ENCODE results near the gene CUEDC1.

DNA sequence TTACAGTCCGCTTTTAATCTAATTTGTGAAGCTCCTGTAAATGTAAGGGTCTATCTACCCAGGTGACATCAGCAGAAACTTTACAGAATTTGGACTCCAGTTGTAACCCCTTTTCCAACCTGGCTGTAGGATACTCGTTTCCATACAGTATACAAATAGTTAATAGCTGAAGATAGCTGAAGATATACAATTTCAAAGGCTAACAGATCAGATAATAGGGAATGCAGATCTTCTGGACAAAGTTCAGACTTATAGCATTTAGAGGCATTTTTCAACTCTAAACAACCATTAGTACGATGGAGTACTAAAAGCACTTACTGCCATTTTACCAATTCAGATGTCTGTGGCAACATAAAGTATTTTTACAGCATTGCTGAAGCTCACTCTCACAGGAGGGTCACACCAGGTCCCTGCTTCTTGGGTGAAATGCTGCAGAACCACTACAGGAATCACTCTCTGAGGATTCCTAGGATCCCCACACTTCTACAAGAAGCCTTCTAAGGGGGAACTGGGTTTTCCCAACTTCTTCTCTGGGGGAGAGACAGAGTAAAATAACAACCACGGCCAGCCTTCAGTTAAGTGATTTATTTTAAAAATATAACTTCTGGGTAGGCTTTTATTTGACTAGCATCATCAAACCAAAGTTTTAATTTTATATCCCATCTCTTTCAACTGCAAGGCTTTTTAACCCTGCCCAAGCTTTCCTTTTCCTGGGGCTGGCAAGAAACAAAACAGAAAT is 29.9 kb upstream of the CUEDC1 start:
- TF ChIP-seq, protein P1, sequence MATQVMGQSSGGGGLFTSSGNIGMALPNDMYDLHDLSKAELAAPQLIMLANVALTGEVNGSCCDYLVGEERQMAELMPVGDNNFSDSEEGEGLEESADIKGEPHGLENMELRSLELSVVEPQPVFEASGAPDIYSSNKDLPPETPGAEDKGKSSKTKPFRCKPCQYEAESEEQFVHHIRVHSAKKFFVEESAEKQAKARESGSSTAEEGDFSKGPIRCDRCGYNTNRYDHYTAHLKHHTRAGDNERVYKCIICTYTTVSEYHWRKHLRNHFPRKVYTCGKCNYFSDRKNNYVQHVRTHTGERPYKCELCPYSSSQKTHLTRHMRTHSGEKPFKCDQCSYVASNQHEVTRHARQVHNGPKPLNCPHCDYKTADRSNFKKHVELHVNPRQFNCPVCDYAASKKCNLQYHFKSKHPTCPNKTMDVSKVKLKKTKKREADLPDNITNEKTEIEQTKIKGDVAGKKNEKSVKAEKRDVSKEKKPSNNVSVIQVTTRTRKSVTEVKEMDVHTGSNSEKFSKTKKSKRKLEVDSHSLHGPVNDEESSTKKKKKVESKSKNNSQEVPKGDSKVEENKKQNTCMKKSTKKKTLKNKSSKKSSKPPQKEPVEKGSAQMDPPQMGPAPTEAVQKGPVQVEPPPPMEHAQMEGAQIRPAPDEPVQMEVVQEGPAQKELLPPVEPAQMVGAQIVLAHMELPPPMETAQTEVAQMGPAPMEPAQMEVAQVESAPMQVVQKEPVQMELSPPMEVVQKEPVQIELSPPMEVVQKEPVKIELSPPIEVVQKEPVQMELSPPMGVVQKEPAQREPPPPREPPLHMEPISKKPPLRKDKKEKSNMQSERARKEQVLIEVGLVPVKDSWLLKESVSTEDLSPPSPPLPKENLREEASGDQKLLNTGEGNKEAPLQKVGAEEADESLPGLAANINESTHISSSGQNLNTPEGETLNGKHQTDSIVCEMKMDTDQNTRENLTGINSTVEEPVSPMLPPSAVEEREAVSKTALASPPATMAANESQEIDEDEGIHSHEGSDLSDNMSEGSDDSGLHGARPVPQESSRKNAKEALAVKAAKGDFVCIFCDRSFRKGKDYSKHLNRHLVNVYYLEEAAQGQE (IDR thresholded peaks at IDR 0.05; ENCODE audit: insufficient replicate concordance, low read depth): no peak
- TF ChIP-seq, protein P2, sequence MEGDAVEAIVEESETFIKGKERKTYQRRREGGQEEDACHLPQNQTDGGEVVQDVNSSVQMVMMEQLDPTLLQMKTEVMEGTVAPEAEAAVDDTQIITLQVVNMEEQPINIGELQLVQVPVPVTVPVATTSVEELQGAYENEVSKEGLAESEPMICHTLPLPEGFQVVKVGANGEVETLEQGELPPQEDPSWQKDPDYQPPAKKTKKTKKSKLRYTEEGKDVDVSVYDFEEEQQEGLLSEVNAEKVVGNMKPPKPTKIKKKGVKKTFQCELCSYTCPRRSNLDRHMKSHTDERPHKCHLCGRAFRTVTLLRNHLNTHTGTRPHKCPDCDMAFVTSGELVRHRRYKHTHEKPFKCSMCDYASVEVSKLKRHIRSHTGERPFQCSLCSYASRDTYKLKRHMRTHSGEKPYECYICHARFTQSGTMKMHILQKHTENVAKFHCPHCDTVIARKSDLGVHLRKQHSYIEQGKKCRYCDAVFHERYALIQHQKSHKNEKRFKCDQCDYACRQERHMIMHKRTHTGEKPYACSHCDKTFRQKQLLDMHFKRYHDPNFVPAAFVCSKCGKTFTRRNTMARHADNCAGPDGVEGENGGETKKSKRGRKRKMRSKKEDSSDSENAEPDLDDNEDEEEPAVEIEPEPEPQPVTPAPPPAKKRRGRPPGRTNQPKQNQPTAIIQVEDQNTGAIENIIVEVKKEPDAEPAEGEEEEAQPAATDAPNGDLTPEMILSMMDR (IDR thresholded peaks at IDR 0.05; ENCODE audit: insufficient read depth, low read length): no peak

All from HL-60 (cell line).